ENCODE results near the gene MGST2.

MGST2 gene

DNA sequence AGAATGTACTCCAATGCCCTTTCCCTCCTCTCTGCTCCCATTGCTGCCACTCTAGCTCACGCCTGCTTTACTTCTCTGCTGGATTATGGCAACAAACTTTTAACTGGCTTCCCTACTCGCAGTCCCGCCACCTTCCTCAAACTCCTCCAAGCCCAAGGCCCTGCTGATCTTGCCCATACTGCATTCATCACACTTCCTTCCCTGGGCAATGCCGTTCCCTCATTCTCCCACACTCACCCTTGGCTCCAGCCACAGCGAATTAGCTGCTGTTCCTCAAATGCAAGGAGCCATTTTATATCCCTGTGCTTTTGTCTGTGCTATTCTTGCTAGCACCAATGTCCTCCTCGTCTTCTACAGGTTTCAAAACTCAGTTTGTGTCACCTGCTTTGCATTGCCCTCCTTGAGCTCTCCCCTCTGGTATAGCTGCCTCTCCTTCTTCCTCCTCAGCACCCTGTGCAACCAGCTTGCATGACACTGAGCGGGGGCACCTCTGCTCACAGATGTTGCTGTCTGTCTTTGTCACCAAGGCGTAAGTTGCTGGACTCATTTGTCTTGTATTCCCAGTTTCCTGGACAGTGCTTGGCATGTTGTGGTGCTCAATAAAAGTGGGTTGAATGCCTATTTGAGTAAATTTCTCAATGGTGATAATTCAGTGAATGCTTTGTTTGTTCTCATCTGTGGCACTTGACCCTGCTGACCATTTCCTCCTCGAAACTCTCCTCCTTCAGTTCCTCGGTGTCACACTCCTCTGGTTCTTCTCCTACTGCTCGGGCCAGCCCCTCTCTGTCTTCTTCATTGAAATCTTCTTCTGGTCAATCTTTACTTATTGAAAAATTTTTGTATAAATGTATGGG, 22.4 kb upstream of the MGST2 start:
- no peak for DNase-seq (ENCODE audit: low read depth)

DNA sequence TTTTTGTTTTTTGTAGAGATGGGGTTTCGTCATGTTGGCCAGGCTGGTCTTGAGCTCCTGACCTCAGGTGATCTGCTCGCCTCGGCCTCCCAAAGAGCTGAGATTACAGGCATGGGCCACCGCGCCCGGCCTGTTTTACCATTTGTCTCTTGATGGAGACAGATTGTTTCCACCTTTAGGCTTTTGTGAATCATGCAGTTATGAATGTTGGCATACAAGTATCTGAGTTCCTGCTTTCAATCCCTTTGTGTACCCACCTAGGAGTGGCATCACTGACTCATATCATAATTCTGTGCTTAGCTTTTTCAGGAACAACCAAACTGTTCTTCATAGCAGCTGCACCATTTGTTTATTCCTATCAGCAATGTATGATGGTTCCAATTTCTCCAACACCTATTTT, 20.2 kb upstream of the MGST2 start:
- no peak for DNase-seq (ENCODE audit: low read depth)

DNA sequence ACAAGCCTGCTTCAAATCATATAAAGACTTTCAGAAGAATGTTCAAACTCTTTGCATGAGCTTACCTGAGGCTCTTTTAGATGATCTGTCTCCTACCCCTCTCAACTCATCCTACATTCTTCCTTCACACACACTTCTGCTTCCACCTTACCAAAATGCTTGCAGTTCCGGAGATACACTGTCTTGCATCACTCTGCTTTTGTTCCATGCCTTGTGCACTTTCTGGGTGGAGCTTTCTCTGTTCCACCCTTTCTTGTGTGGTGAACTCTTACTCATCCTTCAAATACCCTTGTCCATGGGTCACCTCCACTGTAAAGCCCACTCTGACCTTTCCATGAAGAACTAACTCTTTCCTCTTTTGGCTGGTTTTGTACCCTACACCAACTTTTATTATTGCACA, 18.4 kb upstream of the MGST2 start:
- DNase-seq (ENCODE audit: low read depth), result no peak

DNA sequence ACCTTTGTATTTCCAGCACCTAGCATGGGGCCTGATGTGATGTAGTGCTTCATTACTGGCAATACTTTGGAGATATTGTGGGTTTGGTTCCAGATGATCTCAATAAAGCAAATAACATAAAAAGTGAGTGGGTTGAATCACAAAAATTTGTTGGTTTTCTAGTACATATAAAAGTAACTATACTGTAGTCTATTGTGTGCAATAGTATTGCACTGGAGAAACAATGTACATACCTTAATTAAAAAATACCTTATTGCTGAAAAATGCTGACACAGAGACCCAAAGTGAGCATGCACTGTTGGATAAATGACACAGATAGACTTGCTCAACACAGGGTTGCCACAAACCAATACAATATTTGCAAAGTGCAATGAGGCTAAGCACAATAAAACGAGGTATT, 17.7 kb upstream of the MGST2 start:
- DNase-seq (ENCODE audit: low read depth), result no peak

DNA sequence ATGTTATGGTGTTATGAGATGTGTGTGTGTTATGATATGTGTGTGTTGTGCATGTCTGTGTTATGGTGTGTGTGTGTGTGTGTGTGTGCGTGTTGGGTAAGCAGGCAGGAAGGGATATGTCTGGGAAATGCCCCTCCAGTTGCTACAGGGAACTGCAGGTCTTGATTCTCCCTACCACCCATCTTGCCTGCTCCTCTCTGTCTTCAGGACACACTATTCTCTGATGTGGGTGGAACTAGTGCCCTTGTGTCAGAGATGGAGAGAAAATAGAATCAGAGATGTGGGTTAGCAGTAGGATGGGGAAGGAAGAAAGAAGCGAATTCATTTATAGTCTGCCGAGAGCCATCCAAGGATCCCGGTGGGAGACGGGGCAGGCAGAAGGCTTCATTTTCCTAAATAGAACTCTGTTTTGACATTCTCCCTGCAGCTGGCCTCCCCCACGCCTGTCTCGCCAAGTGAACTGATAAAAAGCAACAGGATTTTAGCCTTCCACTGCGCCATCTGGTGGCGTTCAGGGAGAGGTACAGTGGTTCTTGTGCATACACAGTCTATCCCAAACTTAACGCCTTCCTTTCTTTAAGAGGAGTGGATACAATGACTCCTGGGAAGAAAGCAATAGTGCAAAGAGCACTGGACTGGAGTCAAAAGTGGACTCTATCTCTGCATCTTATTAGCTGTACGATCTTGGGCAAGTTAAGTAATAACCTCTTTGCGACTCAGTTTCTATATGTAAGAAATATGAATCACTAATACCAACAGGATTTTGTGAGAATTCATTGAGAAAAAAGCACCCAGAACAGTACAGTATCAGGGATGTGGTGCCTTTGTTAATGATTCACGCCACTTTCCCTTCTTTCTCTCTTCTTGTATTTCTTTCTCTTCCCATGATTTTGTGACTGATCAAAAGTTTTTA, 14.1 kb upstream of the MGST2 start:
- DNase-seq (ENCODE audit: low read depth), result peak; percentile 74

DNA sequence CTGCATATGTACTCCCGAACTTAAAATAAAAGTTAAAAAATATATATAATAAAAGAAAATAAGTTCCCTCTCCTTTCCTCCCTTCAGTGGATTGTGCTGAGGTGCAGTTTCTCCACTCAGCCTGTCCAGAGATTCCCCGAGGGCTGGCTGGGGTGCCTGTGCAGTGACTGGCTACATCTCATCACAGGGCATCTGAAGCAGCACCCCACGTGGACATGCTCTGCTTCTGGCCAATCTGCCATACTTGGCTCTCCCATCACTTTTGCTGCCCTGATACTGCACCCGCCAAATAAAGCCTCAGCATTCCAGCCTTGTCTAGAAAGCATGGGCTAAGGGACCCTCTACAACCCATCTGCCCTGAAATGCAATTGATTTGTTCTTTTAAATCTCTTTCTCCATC, 11.1 kb upstream of the MGST2 start:
- DNase-seq (ENCODE audit: low read depth), result no peak

DNA sequence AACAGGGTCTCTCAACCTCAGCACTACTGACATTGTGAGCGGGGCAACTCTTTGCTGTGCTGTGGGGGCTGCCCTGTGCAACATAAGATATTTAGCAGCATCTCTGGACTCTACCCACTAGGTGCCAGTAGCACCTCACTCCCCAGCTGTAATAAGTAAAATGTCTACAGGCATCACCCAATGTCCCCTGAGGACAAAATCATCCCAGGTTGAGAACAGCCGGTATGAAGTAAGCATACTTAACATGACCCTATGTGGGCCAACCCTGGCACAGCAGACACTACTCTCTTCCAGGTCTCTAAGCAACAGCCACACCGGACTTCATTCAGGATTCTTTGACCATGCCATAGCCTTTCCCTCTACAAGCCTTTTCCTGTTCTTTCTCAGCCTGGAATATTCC, 10.5 kb upstream of the MGST2 start:
- DNase-seq (ENCODE audit: low read depth), result peak; percentile 55

DNA sequence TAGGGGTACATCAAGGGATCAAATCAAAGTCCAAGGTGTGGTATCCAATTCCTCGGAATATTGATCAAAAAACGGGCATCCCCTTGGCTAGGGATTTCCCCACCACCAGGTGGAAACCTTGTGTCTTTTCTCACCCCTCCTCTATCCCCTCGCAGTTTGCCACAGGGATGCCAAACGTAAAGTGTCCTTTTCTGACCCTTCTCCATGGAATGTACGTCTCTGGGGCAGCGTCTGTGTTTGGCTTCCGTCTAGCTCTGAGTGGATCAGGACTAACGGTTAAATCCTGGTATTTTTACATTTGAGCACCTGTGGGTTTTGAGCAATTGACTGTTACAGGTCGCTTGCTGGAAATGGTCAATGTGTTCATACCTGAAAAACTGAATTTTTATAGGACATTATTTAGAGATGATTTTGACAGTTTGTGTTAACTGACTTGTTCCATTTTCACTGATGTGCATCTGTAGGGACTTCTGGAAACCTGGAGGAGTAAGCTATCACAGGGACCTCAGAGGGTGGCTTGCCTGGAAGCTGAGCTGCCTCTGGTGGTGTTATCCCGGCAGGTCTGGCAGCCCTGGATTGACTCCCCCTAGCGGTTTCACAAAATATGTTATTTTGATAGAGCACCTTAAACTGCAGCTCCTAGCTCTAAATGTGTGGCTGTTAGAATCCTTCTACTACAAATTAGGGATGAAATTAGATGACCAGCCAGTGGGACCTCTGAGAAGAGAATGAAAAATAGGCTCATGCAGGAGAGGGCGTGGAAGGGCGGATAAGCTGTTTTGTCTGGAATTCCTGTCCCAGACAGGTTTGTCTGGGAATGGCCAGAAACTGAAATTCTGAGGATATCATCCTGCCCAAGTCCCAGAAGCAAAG, 8.8 kb upstream of the MGST2 start:
- DNase-seq (ENCODE audit: low read depth), result peak; percentile 86

DNA sequence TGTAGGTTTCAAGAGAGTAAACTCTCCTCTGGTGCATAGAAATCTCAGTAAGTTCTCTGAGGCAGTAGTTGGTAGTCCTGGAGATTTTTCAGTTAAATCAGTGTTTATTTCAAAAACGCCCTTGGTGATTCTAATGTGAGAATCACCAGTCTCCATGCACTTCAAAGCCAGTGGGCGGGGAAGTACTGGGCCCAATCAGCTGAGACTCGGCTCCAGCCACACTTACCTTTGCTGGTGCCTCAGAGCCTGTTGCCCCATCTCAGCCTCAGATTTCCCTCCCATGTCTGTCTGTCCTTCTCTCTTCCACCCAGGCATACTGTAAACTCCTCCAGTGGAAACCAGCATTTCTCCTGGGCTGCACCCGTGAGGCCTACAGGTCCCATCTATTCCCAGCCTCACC, 7.4 kb upstream of the MGST2 start:
- DNase-seq (ENCODE audit: low read depth), result no peak

DNA sequence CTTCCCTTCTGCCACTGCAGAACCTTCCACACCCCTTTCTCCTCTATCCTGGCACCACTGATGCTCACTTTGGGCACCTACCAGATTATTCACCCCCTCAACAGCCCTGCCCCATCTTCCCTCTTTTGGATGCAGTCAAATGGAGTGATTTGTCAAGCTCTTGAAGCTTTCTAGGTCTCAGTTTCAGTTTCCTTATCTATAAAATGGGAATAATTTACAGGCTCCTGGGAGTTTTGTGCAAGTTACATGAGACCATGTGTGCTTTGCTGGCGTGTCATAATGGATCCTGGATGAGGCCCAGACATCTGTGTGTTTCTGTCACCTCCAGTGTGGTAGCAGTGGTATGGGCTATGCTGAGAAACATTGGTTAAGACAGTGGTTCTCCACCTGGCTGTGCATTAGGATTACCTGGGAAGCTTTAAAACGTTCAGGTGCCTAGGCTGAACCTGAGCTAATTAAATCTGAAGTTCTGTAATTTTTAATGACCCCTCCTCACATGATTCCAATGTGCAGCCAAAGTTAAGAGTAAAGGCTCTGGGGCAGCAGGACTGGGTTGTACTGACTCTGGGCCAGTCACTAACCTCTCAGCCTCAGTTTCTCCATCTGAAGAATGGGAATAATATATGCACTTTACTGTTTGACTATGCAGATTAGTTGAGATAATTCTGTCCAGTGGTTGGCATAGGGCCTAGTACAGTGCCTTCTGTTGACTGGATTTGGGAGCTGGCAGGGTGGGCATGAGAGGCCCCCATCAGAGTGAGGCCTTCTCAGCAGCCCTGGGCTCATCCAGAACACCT, 6.8 kb upstream of the MGST2 start:
- DNase-seq (ENCODE audit: low read depth), result no peak

DNA sequence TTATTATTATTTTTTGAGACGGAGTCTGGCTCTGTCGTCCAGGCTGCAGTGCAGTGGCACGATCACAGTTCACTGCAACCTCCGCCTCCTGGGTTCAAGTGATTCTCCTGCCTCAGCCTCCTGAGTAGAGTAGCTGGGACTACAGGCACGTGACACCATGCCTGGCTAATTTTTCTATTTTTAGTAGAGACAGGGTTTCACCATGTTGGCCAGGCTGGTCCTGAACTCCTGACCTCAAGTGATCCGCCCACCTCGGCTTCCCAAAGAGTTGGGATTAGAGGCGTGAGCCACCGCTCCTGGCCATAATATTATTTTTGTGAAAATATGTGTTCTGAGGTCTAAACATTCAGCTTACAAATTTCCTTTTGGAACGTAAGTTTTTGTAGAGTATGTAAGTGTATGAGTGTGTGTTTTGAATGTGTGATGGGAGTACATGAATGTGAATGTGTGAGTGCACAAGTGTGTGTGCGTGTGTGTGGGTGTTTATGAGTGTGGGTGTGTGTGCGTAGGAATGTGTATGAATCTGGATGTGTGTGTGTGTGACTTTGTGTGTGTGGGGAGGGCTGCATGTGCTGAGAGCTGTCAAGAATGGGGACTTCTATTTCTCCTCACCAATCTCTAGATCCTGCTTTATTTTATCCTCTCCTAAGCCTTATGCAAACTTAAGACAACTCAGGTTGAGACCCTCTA, 5.7 kb upstream of the MGST2 start:
- DNase-seq (ENCODE audit: low read depth), result no peak

DNA sequence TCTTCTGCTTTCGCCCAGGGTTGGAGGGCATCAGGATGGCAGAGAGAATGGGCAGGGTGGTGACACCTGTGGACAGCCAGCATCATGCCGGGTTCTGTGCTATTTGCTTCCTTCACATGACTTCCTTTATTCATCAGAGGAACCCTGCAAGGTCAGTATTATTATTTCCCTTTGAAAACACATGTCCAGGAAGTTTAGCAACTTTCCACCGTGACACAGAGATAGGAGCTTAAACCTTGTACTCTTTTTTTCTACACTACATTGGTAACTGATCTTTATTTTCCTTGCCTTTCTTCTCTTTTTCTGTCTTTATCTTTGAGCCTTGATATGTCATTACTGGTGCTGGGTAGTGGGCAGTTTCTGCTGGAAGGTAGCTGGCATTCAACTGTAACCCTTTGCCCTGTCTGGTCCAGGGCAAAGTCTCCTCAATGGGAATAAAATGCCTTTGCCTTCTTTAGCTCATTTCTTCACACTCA, 5.0 kb upstream of the MGST2 start:
- DNase-seq (ENCODE audit: low read depth), result no peak

DNA sequence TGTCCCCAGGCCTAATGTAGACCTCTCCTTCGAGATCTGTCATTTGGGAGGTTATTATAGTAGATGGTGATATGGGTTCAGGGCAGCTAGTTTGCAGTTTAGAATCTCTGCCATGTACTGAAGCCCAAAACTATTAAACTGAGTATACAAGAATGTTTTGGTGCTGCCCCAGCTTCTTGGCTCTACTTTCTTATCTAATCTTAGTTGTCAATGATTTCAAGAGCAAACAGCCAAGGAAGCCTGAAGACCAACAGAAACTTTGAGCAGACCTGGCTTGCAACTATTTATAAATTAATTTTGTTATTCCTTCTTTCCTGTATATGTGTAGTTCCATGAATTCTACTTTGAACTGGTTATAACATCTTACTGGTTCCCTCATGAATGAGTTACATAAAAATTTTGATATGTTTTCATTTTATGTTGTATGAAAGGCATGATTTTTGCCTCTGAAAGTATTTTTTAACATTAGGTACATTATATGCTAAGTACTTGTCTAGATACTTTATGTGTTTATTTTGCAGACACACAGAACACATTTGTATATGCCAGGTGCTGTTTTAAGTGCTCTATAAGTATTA, 2.0 kb upstream of the MGST2 start:
- no peak for DNase-seq (ENCODE audit: low read depth)

DNA sequence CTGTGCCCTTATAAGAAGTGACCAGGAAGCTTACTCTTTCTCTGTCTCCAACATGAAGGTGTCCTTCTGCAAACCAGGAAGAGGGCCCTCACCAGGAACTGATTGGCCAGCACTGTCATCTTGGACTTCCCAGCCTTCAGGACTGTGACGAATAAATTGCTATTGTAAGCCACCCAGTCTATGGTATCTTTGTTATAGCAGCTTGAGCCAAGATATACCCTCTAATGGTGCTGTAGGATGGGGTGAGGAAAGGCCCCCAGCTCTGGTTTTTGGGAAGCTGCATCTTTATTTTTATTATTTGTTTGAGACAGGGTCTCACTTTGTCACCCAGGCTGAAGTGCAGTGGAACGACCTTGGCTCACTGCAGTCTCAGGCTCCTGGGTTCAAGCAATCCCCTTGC, 1.2 kb upstream of the MGST2 start:
- DNase-seq (ENCODE audit: low read depth), result no peak

DNA sequence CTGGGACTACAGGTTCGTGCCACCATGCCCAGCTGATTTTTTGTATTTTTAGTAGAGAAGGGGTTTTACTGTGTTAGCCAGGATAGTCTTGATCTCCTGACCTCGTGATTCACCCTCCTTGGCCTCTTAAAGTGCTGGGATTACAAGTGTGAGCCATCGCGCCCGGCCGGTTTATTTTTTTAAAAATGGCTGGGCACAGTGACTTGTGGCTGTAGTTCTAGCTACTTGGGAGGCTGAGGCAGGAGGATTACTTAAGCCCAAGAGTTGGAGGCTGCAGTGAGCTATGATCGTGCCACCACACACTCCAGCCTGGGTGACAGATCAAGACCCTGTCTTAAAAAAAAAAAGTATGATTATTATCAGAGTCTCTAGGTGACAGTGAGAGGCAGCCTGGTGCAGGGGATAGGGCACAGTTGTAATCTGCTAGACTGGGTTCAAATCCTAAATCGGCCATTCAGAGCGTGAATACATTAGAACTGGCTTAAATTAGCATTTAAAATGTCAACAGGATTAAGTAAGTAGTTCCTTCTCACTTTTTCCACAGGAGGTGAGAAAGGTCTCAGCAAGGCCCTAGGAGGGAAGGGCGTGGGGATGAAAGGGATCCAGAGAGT, 435 bp upstream of the MGST2 start:
- DNase-seq (ENCODE audit: low read depth), result no peak

DNA sequence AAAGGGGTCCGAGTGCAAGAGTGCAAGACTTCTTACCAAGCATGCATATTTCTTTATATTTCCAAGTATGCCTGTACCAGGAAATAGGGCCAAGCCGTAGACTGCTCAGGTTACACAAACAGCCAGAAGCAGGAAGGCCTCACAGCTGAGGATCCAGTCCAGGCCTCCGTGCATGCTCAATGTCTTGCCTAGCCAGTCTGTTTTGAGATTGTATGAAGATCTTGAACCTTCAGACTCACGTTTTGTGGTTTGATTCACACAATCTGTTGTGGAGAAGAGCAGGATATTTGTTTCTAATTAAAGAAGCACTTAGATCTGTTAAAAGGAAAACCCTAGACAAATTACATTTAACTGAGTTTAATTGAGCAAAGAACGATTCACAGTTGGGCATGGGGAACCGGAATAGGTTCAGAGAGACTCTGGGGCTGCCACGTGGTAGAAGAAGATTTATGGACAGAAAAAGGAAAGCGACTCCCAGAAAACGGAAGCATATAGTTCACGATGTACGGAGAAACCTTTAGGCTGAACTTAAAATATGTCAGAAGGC, 1.2 kb downstream of the MGST2 start:
- DNase-seq (ENCODE audit: low read depth), result no peak

DNA sequence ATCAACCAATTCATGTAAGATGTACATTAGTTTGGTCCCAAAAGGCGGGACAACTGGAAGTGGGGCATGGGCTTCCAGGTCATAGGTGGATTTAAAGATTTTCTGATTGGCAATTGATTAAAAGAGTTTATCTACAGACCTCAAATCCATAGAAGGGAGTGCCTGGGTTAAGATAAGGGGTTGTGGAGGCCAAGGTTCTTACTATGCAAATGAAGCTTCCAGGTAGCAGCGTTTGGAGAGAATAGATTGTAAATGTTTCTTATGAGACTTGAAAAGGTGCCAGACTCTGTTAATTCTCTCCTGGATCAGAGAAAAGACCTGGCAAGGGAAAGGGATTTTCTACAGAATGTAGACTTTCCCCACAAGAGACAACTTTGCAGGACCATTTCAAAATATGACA, 2.4 kb downstream of the MGST2 start:
- DNase-seq (ENCODE audit: low read depth), result no peak

DNA sequence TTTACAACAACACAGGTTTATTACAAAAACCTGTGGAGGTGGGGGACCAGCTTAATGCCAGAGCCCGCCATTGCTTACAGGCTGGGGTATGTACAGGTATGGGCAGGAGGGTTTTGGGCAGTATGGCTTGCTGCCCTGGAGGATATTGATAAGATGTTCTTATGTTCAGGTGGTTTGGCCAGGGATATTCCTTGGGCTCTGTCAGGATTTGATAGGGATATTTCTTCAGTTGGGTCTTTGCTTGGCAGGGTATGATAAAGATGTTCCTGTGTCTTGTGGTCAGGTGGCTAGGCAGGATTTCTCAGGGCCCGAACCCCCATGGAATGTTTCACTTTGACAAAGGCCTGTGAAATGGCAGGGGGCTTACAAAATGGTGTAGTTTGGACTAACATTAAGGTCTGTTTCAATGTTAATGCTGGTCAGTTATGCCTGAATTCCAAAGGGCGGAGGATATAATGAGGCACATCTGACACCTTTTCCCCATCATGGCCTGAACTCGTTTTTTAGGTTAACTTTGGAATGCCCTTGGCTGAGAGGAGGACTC, 3.1 kb downstream of the MGST2 start:
- DNase-seq (ENCODE audit: low read depth), result no peak

DNA sequence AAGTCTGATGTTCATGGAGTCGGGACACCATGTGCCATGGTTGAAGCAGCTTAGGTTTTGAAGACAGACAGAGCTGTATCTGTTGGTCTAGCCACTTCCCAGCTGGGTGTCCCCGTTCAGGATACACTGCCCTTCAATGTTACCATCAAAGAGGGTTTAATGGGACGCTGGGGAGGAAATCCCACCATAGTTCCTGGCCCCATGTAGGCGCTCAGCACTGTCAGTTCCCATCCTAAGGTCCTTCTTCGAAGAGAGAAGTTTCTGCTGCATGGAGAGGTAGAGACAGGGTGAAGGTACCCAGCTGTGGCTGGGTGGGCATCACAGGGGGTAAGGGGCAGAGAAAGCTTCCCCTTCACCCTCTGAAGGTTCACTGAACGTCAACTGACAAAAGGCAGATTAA, 3.7 kb downstream of the MGST2 start:
- DNase-seq (ENCODE audit: low read depth), result no peak

Measured in ELR (cell line).